B cell (primary cell): ENCODE measurements around the gene FAM120A. TPM values are rescaled to one million over a fixed set of nuclear protein-coding genes. Genes with fewer than 3 reads are reported as not detected.
A peak's percentile ranks its signal among the peaks of the same experiment; 100 is the strongest.
"Not testable (repeated sequence)": the region's sequence is repeated elsewhere in the genome, so short reads cannot be mapped to it uniquely, and the experiment has no call there.

ENCODE experiments used
- ATAC-seq: fragments of 200-7000 bp; cut with Tn5 transposase; one replicate; pipeline ENCODE4 v1.10.0; 2021; ENCODE audit warnings: low read depth, mild to moderate bottlenecking, moderate number of reproducible peaks, moderate library complexity
- CTCF ChIA-PET: fragments of 350-600 bp; sonication (Branson Sonifier 250); formaldehyde crosslinking; loops from one replicate; lab custom pipeline; 2021; ENCODE audit warnings: antibody characterized with exemption, inconsistent platforms; lab: Charles Lee
- POLR2A ChIA-PET: fragments of 350-600 bp; sonication (Branson Sonifier 250); formaldehyde crosslinking; loops from one replicate; lab custom pipeline; 2021; ENCODE audit warnings: antibody characterized with exemption; lab: Charles Lee
- DNase-seq: peaks from one replicate; pipeline ENCODE4 v3.0.0; 2013
- H2AFZ ChIP-seq: 2 replicates; pipeline ENCODE4 v1.6.1; 2012; ENCODE audit warnings: mild to moderate bottlenecking, low read depth, low read length; ENCODE audit not compliant: insufficient read depth, poor library complexity, severe bottlenecking
- H3K27ac ChIP-seq, 2 donors: 1 replicate in 1 of 2; 2 replicates in 1 of 2; pipeline ENCODE4 v1.5.1; 2012 to 2013; ENCODE audit warnings: low read length in 2 of 2, mild to moderate bottlenecking in 2 of 2, moderate library complexity in 1 of 2
- H3K27me3 ChIP-seq, 4 experiments: fragments of 200-600 bp in 1 of 4; sonication (generic) in 1 of 4; replicated peaks in 1 of 4; 1 replicate in 2 of 4; 2 replicates in 2 of 4; pipeline versions ENCODE4 v1.6.1 to v1.7.0; 2013 to 2016; ENCODE audit warnings: low read length in 3 of 4, mild to moderate bottlenecking in 2 of 4, mixed read lengths in 1 of 4, moderate library complexity in 1 of 4; ENCODE audit not compliant: insufficient read depth in 4 of 4, control insufficient read depth in 3 of 4; ENCODE audit errors: control extremely low read depth in 1 of 4
- H3K36me3 ChIP-seq, 2 experiments: replicated peaks in 1 of 2; 1 replicate in 1 of 2; 2 replicates in 1 of 2; pipeline versions ENCODE4 v1.6.1 to v1.7.1; 2013; ENCODE audit warnings: low read length in 1 of 2; ENCODE audit not compliant: insufficient read depth in 2 of 2, control insufficient read depth in 1 of 2; ENCODE audit errors: control extremely low read depth in 1 of 2, extremely low read depth in 1 of 2
- H3K4me1 ChIP-seq, 2 donors: fragments of 200-600 bp in 1 of 2; sonication (generic) in 1 of 2; 1 replicate in 1 of 2; 2 replicates in 1 of 2; pipeline versions ENCODE4 v1.5.1 to v1.6.1; 2013 to 2017; ENCODE audit warnings: low read length in 2 of 2; ENCODE audit not compliant: control insufficient read depth in 2 of 2, insufficient read depth in 2 of 2
- H3K4me2 ChIP-seq: replicated peaks from 2 replicates; pipeline ENCODE3; 2012; ENCODE audit warnings: mild to moderate bottlenecking, low read depth, low read length; ENCODE audit not compliant: poor library complexity, severe bottlenecking
- H3K4me3 ChIP-seq, 5 experiments: fragments of 200-600 bp in 1 of 5; sonication (generic) in 1 of 5; 1 replicate in 3 of 5; 2 replicates in 2 of 5; pipeline versions ENCODE4 v1.5.1 to v1.7.0; 2011 to 2016; ENCODE audit warnings: low read length in 4 of 5, mild to moderate bottlenecking in 4 of 5, low read depth in 2 of 5, control low read depth in 1 of 5, moderate library complexity in 1 of 5; ENCODE audit not compliant: insufficient read depth in 1 of 5; ENCODE audit errors: control extremely low read depth in 1 of 5, extremely low read depth in 1 of 5
- H3K79me2 ChIP-seq: fragments of 200-600 bp; sonication (generic); one replicate; pipeline ENCODE4 v1.6.0; 2016; ENCODE audit warnings: low read length; ENCODE audit not compliant: control insufficient read depth, insufficient read depth
- H3K9ac ChIP-seq: fragments of 200-600 bp; sonication (generic); 2 replicates; pipeline ENCODE4 v1.6.1; 2017; ENCODE audit warnings: mild to moderate bottlenecking, low read length, moderate library complexity
- H3K9me3 ChIP-seq, 3 donors: one replicate each; pipeline versions ENCODE4 v1.6.1 to v1.7.1; 2013; ENCODE audit warnings: low read length in 2 of 3; ENCODE audit not compliant: control insufficient read depth in 2 of 3, insufficient read depth in 1 of 3; ENCODE audit errors: control extremely low read depth in 1 of 3
- H4K20me1 ChIP-seq: 2 replicates; pipeline ENCODE4 v1.6.0; 2012; ENCODE audit warnings: mild to moderate bottlenecking, low read length; ENCODE audit not compliant: insufficient read depth, control insufficient read depth, poor library complexity, severe bottlenecking
- H3K27ac Mint-ChIP-seq: one replicate; pipeline ENCODE4 v1.8.0; 2021; ENCODE audit warnings: mixed read lengths
- H3K27me3 Mint-ChIP-seq: one replicate; pipeline ENCODE4 v1.8.0; 2021; ENCODE audit warnings: mixed read lengths
- H3K4me1 Mint-ChIP-seq: one replicate; pipeline ENCODE4 v1.8.0; 2021; ENCODE audit warnings: mixed read lengths
- H3K4me3 Mint-ChIP-seq: one replicate; pipeline ENCODE4 v1.8.0; 2021; ENCODE audit warnings: mixed read lengths
- H3K9me3 Mint-ChIP-seq: one replicate; pipeline ENCODE4 v1.8.0; 2022; ENCODE audit warnings: mixed read lengths; ENCODE audit not compliant: insufficient read depth
- CTCF ChIP-seq: fragments of 200-600 bp; IDR thresholded peaks from one replicate; pipeline ENCODE4 v1.8.0; 2022; ENCODE audit warnings: antibody characterized with exemption, mild to moderate bottlenecking
- EZH2 ChIP-seq: IDR thresholded peaks from 2 replicates; pipeline ENCODE4 v1.6.1; 2012; ENCODE audit warnings: borderline replicate concordance, low read depth, mild to moderate bottlenecking, moderate library complexity, low read length; ENCODE audit not compliant: insufficient read depth, poor library complexity, severe bottlenecking
- WGBS: methylation state at CpG from one replicate; pipeline ENCODE4 v1.1.5; 2013; ENCODE audit warnings: missing lambda C conversion rate; ENCODE audit not compliant: insufficient coverage; 5-methylcytosine and 5-hydroxymethylcytosine counted together
- intact Hi-C: fragments of 100-400 bp; cut with micrococcal nuclease; formaldehyde crosslinking; loops from one replicate; pipeline ENCODE4 v1.10.0; 2022
- polyA plus RNA-seq: library from polyadenylated mRNA; depleted of rRNA; stranded (reverse); fragments of >200 nt; gene quantifications from 2 replicates; pipeline ENCODE4 v1.2.3, GENCODE V29; 2012
- total RNA-seq, 2 donors: library from RNA; stranded (reverse); fragments of 120-200 nt in 1 of 2; gene quantifications; 1 replicate in 1 of 2; 2 replicates in 1 of 2; pipeline versions ENCODE4 v1.2.3 to v1.2.4, GENCODE V29; 2013 to 2022

FAM120A gene
- total and polyA plus RNA-seq, 2 donors (not counting 1 experiment from before 2014, with no cell fraction given), result 48.4 to 105 TPM

DNA sequence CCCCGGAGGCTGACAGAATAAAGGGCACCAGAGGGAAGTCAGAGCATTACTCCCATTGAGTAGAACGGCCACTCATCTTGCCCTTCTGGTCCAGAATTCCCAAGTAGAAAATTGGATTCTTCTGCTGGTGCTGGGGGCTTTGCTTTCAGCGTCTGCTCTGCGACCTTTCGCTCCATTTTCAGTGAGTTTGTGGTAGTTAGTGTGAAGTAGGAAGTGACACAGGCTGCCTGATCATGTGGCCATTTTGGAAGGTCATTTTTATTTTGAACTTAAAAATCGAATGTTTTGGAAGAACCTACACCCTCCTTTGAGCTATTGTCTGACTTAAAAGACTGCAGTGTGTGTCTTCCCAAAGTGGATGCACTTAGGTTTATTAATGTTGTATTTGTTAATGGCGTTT lies 58.6 kb downstream of the FAM120A start:
- Histone ChIP-seq H4K20me1 (peaks cover 89% of the 10 kb centered on the region), H2AFZ (no peak overlapping the region), H3K27me3 (no peaks in the 10 kb centered on the region), H3K9me3 (no peaks in the 10 kb centered on the region), H3K79me2 (peaks cover 81% of the 10 kb centered on the region), H3K9ac (no peak overlapping the region), H3K36me3 (peaks cover 4 to 20% of the 10 kb centered on the region in 2 experiments), H3K4me2 (no peak overlapping the region), H3K4me1 (peaks cover 31 to 32% of the 10 kb centered on the region in 2 donors), H3K27ac (no peak overlapping the region), H3K4me3 (no peak overlapping the region)
- DNase-seq (no peak), ATAC-seq (no peak)
- 100% methylated on average over 1 of the region's 7 CpGs for WGBS
- Mint-ChIP-seq H3K4me1 (peaks cover 65% of the 10 kb centered on the region), H3K9me3 (no peaks in the 10 kb centered on the region), H3K4me3 (no peak overlapping the region), H3K27me3 (no peaks in the 10 kb centered on the region), H3K27ac (no peak overlapping the region)
- intact Hi-C loops, result no loop called here
- POLR2A ChIA-PET, result no interaction called here
- no peak for TF ChIP-seq CTCF
- TF ChIP-seq EZH2, result no peak
- CTCF ChIA-PET, result no interaction called here

DNA sequence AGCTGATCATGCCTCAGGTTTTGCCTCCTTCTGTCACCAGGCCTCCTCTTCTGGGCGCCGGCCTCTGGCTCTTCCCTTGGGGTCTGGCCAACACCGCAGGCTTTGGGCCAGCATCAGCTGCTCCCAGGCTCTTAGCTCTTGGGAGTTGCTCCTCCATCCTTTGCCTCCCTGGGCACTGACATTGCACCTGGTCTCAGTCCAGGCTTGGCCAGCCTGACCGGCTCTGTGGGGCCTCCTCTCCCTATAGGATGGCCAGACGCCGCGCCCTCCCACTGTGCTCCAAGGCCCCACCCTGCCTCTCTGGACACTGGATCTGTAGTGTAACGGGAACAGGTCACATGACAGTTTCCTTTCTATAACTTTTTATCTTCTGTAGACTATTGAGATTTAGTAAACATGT lies 59.7 kb downstream of the FAM120A start:
- H3K4me3 Mint-ChIP-seq, CTCF ChIA-PET, H3K27ac ChIP-seq, H3K27ac Mint-ChIP-seq, ATAC-seq, H2AFZ ChIP-seq, H3K27me3 Mint-ChIP-seq, H3K9me3 ChIP-seq, H3K9ac ChIP-seq, H3K4me2 ChIP-seq, H3K27me3 ChIP-seq, H3K4me3 ChIP-seq, POLR2A ChIA-PET, H3K9me3 Mint-ChIP-seq, intact Hi-C loops, DNase-seq: not testable (repeated sequence)
- peaks cover 54% of the 10 kb centered on the region for H3K4me1 Mint-ChIP-seq
- WGBS, result over 99% methylated on average over 7 of the region's 8 CpGs
- peaks cover 20 to 21% of the 10 kb centered on the region in 2 donors for H3K4me1 ChIP-seq
- H4K20me1 ChIP-seq, result peaks cover 77% of the 10 kb centered on the region
- H3K79me2 ChIP-seq, result peaks cover 80% of the 10 kb centered on the region
- peaks cover 4 to 20% of the 10 kb centered on the region in 2 experiments for H3K36me3 ChIP-seq

GRCh38 chr9:93512170-93512812 lies 60.8 kb downstream of the FAM120A start:
- CTCF ChIA-PET, result interaction anchor here (0.9 kb wide), 1 partner anchor 58 kb away, joined by 4 read pairs; no protein-coding TSS in a partner anchor
- Histone ChIP-seq H4K20me1 (peaks cover 73% of the 10 kb centered on the region), H3K36me3 (peaks cover 4 to 27% of the 10 kb centered on the region in 2 experiments), H3K27ac (peak overlapping the region in 1 of 2 donors; percentile 53), H3K4me1 (peaks cover 9 to 11% of the 10 kb centered on the region in 2 donors), H3K79me2 (peaks cover 77% of the 10 kb centered on the region), H3K4me2 (peak overlapping the region; percentile 31)
- peak overlapping the region; percentile 59 for H3K27ac Mint-ChIP-seq
- H3K27me3 ChIP-seq, H3K27me3 Mint-ChIP-seq, H3K9me3 ChIP-seq, H3K9me3 Mint-ChIP-seq, POLR2A ChIA-PET, H2AFZ ChIP-seq, intact Hi-C loops, H3K9ac ChIP-seq, H3K4me3 ChIP-seq: not testable (repeated sequence)
- DNase-seq (peak; percentile 25), ATAC-seq (peak; percentile 43)
- peak overlapping the region; percentile 41 for H3K4me3 Mint-ChIP-seq
- WGBS, result no CpG with 5 or more reads among the region's 10 CpGs
- H3K4me1 Mint-ChIP-seq, result peaks cover 48% of the 10 kb centered on the region
